GM18861 (cell line): ENCODE measurements around the gene AIF1.
"Not testable (repeated sequence)": the region's sequence is repeated elsewhere in the genome, so short reads cannot be mapped to it uniquely, and the experiment has no call there.

Experiments
- ATAC-seq: cut with Tn5 transposase; IDR thresholded peaks from one replicate; pipeline ENCODE4 v1.9.1; 2021; ENCODE audit not compliant: unreplicated experiment

The AIF1 gene

DNA sequence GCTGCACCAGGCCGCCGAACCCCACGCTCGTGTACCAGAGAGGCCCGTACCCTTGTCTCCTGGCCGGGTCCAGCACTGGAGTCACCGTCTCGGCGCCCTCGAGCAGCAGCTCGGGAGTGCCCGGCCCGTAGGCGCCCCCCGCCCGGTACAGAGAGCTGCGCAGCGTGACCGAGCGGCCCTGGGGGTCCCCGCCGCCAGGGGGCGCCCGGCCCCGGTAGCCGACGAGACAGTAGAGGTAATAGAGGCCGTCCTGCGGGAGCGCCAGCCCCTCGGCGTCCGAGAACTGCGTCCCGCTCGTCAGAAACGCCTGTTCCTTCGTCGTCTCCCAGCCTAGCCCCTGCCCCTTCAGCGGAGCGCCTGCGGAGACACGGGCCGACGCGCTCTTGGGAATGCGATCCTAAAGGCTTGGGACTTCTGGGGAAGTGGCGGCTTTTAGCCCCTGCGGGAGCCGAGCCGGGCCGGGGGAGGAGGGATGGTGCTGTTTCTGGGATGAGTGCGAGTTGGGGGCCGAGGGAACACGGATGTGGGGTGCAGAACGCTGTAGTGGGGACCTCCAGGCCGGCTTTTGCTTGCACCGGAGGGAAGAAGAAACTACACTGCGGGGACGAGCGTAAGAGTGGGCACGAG is 34.1 kb upstream of the AIF1 start:
- ATAC-seq, result peak; percentile 50

DNA sequence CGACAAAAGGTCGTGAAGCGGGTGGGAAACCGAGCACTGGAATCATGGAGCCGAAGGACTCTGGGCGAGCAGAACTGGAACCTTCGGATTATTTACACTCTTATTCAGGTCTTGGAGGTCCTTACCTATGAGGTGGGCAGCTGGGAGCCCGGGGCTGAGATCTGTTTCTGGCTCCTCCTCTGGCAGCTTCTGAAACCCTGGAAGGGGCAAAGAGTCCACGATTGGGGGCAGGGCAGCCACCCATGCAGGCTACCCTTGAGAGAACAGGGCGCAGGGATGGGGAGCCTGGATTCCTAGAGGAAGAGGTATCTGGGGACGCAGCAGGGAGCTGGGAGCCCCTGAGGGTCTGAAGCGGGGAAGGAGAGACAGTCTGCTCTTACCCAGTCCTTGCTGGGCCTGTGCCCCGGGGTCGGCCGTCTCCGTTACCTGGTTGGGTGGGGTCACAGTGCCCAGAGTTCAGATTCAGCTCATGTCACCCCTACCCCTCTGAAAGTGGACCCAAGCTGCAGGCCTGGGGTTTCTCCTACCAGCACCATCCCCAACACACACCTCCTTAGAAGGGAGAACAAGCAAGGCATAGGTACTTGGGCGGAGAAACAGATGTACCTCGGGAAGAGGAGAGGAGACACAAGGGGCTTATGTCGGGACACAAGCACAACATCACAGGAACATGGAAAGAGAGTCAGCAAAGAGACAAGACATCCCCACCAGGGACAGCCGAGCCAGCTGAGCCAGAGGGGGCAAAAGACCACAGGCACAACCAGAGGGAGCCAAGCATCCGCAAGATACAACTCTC is 33.4 kb upstream of the AIF1 start:
- ATAC-seq, result no peak

DNA sequence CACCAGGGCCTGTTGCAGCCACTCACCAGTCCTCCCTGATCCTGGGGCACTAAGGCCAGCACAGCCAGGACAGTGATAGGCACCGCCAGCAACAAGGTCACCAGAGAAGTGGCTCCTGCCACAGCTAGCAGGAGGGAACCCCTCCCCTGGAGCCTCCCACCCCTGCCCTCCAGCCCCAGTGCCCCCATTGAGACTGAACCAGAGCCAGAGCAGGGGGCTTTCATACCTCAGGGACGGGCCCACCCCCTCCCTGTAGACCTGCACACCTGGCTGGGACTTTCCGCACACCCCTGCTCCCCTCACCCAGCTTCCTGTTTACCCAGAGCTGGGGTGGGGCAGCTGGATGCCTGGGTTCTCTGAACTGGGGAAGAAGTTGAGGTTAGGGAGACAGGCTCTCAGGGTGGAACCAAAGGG is 32.8 kb upstream of the AIF1 start, which contains the start of gene LTB:
Gene LTB (minus strand): TSS at position 195 of the 414 bp plus-strand sequence. CDS start 7 bp downstream, at position 188.
- ATAC-seq, result no peak

DNA sequence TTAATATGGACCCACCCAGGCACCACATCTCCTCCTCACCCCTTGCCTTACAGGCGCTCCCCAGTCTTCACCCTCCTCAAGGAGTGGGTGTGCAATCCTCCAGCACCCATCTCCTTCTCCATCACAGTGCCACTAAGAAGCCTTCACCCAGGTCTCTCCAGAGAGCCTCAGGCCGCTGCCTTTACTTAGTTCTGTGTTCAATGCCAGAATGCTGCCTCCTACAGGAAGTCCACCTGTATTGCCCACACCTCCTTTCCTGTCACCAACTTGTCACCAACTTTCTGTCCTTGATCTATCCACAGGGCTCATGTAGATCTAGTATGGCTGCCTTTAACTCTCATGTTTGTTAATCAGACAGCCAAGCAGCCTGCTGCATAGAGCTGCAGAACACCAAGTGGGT is 29.5 kb upstream of the AIF1 start:
- ATAC-seq, result no peak

DNA sequence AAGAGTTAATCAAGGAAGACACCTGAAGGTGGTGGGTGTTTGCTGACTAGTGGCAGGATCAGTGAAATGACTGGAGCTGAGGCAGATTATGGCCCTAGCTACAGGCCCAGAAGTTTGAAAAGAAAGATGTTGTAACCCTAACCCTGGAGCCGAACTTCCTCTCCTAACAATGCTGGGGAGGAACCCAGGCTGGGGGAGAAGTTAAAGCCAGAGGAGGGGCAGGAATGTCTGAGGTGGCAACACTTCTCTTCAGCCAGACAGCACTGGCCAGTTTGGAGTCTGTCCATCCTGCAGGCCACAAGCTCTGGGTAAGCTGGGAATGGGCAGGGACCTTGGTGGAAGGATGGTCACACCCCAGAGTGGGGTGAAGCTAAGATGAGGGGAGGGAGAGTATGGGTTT is 29.0 kb upstream of the AIF1 start, which contains the start of gene LST1:
Gene LST1 (plus strand): TSS at position 270 of the 400 bp plus-strand sequence. CDS start 1,023 bp downstream, outside the sequence.
- no peak for ATAC-seq

DNA sequence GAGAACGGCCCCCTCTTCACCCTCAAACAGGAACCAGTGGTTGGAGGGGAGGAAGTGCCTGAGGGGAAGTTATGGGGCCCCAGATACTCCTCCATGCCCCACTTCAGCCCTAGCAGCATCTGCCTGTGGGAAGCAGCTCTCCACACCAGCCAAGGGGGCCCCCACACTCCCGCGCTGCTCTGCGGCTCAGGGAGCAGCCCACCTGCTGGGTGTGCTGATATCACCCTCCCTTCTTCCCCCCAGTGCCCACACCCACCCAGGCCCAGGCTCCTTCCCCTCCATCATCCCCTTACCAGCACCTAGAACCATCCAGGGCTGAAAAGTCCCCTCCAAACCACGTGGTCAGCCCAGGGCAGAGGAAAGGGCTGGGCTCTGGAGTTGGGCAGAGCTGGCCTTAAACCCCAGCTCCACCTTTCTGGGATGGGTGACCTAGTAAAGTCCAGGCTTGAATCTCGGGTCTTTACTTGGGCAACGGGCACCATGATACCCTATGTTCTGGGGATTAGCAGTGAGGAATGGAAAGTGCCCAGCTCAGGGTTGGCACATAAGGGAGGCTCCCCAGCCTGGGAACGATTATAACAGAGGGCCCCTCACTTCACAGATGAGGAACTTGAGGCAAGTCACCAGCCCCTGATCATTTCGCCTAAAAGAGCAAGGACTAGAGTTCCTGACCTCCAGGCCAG is 28.3 kb upstream of the AIF1 start:
- ATAC-seq, result no peak

DNA sequence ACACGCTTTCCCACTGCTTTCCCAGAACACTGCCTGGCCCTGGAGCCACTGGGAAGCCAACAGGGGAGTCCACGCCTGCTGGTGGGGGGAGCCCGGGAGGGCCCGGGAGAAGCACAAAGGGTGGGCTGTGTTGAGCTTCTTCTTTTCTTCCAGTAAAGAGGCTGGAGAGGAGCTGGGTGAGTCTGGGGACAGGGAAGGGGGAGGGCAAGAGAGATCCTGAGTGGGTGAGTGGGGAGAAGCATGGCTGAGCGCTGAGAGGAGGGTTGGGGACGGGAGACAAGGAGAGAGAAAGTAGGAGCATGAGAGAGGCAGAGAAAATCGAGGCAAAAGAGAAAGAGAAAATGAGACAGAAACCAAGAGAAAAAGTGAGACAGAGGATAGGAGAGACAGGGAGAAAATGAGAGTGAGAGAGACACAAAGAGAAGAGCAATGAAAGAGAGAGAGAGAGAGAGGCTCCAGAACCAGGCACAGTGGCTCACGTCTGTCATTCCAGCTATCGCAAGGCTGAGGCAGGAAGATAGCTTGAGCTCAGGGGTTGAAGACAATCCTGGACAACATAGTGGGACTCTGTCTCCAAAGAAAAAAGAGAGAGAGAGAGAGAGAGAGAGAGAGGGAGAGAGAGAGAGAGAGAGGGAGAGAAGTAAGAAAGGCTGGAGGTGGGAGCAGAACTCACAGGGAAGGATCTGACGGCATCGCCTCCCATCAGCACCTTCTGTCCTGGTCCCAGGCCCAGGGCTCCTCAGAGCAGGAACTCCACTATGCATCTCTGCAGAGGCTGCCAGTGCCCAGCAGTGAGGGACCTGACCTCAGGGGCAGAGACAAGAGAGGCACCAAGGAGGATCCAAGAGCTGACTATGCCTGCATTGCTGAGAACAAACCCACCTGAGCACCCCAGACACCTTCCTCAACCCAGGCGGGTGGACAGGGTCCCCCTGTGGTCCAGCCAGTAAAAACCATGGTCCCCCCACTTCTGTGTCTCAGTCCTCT is 26.9 kb upstream of the AIF1 start:
- ATAC-seq, result no peak

DNA sequence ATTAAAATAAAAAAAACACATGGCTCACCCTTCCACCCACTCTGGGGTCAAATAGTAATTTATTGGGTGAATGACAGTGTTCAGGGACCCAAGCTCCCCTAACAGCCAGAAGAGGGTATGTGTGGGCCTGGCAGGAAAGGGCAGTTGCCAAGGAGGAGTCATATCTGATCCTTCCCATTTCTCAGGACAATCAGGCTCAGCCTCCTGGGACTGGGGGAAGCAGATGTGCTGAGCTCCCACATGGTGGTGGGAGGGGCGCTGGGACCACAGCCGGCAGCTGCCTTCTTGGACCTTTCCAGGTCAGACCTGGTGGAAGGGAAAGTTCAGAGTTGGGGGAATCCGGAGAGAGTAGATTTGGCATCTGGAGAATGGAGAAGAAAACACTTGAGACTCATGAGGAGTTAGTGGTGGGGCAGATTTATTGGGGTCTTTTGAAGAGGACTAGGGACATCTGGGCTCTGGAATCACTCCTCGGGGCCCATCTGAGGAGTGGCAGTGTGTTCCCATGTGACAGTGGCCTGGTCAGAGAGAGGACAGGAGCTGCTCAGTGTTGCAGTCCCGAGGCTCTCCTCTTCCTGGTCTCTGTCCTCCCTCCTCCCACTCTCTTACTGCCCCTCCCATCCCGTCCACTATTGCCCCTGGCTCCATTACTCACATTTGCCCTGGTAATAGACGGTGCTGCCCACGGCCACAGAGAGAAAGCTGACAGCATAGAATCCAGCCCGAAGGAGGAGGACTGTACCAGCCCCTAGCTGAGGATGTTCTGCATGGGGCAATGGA is 26.0 kb upstream of the AIF1 start:
- no peak for ATAC-seq

DNA sequence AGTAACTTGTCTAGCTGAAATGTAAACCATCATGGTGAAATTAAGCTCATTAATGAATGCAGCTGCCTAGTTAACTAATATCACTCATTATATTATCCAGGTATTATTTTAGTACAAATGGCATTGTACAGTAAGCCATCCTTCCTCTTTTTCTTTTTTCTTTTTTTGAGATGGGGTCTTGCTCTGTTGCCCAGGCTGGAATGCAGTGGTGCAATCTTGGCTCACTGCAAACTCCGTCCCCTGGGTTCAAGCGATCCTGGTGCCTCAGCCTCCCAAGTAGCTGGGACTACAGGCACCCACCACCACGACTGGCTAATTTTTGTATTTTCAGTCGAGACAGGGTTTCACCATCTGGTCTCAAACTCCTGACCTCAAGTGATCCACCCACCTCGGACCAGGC is 24.3 kb upstream of the AIF1 start:
- not testable (repeated sequence) for ATAC-seq

DNA sequence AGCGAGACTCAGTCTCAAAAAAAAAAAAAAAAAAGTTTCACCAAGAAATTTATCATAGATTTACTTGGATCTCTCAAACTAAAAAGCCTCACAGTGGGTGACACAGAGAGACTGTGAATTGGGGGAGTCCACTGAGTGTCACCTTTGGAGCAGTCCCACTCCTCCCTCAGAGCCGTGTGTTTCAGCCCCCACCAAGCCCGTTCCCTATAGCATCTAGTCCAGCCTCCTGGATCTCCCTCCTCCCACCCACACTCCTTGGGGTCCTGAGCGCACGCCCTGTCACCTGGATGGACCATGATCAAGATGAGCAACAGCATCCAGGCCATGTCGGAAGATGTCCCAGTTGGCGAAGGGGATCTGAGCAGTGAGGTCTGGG is 22.6 kb upstream of the AIF1 start:
- ATAC-seq, result no peak

DNA sequence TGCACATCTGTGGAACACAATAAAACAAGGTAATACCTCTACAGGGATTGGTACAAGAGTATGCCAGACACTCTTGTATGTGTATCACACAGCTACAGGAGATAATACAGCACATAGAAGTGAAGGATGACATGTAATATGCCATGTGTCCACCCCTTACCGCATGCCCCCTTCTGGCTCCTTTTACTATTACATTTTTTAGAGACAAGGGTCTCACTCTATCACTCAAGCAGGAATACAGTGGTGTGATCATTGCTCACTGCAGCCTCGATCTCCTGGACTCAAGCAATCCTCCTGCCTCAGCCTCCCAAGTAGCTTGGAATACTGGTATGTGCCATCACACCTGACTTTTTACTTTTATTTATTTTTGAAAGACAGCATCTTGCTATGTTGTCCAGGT is 18.0 kb upstream of the AIF1 start:
- peak; percentile 45 for ATAC-seq

DNA sequence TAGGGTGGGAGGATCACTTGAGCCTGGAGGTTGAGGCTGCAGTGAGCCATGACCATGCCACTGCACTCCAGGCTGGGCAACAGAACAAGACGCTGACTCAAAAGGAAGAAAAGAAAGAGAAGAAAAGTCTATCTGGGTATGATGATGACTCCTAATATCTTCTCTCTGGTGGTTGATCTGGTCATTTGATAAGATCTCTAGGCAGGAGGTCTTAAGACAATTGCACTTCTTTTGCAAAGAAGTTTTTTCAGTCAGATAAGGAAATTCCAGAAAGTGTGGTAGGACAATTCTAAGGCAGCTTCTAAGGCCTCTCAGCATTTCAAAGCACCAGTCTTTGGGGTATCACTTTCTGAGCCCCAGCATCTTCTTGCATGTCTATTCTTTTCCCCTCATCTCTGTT is 7.7 kb upstream of the AIF1 start:
- ATAC-seq, result no peak

DNA sequence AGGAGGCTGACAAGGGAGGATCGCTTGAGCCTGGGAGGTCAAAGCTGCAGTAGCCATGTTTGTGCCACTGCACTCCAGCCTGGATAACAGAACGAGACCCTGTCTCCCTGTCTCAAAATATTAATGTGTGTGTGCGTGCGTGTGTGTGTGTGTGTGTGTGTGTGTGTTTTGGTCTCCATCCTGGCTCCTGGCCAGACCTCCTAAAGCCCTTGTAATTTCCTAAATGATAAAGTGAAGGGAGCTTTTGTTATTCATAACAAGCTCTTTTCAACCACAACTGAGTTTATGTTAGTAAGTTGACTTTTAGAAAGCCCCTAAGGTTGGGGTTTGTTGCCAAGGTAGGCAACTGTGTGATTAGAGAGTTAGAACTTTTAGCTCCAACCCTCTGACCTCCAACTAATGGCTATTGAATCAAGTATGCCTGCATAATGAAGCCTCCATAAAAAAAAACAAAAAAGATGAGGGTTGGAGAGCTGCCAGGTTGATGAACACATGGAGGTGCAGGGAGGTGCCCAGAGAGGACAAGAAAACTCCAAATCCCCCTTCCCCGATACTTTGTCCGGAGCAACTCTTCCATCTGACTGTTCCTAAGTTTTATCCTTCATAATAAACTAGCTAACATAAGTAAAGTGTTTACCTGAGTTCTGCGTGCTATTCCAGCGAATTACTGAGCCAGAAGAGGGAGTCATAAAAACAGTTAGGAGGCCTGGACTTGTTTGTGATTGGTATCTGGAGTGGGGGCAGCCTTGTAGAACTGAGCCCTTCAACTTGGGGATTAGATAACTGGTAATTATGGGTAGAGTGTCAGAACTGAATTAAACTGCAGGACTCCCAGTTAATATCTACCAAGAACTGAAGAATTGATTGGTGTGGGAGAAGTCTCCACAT is 5.3 kb upstream of the AIF1 start:
- ATAC-seq, result no peak

DNA sequence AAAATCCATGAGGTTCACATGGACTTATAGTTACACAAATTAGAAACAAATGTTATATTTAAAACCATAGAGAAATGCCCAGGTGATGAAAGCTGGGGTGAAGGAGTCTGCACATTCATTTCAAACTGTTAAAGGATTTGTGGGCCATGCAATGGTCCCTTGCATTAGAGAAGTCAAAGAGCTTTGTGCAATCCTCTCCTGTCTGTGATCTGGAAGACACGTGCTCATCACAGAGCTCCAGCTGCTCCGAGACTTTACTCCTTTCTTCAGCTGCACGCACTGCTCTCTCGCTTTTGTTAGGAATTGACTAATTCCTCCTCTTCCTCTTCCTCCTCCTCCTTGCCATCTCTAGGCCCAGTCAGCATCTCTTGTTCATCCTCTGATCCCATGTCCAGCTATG is 4.1 kb upstream of the AIF1 start:
- no peak for ATAC-seq

DNA sequence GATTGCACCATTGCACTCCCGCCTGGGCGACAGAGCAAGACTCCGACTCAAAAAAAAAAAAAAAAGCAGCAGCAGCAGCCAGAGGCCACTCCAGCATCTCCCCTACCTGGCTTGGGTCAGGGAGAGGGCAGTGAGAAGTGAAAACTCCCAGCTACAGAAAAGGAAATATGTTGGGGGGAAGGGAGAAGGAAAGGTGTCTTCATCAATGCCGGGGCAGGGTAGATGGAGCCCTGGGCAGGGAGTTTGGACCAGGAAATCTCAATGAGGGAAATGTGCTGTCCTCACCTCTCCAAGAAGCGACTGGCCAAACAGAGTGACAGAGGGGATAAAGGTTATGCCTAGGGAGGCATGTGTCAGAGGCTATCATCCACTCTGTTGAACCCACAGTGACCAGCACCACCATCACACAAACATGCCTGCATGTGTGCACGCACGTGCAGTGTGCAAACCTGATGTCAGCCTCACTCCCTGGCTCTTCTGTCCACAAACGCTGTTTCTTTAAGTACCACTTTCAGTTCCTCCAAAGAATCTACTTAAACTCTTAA is 887 bp upstream of the AIF1 start:
- ATAC-seq, result no peak

DNA sequence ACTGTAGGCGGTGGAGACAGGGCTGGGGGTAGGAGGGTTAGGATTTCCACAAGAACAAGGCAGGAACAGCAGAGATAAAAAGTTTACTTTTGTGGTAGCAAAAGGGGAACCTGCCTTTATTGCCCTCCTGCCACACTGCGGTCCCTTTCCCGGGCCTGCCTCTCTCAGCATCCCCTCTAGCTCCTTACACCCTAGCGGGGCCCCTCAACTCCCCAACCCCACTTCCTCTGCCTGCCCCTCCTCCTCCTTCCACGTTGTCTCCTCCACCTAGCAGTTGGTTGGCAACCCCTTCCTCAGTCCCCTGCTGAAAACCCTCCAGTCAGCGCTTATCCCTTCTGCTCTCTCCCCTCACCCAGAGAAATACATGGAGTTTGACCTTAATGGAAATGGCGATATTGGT is 714 bp downstream of the AIF1 start:
- no peak for ATAC-seq

DNA sequence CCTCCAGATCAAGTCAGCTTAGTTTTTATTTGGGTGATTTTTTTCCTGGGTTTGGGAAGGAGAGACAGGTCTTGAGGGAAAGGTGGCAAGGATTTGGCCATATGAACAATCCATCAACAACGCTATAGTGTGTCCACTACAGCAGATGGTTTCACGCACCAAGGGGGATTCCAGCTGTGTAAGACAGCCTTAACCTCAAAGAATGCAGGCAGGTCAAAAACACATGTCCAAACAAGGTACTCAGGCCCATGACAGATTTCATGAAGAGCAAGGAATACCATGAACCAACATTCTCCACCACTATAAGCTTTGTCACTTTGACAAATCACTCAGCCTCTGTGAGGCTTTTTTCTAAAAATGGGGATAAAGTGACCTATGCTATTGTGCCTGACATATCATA is 2.0 kb downstream of the AIF1 start:
- no peak for ATAC-seq

DNA sequence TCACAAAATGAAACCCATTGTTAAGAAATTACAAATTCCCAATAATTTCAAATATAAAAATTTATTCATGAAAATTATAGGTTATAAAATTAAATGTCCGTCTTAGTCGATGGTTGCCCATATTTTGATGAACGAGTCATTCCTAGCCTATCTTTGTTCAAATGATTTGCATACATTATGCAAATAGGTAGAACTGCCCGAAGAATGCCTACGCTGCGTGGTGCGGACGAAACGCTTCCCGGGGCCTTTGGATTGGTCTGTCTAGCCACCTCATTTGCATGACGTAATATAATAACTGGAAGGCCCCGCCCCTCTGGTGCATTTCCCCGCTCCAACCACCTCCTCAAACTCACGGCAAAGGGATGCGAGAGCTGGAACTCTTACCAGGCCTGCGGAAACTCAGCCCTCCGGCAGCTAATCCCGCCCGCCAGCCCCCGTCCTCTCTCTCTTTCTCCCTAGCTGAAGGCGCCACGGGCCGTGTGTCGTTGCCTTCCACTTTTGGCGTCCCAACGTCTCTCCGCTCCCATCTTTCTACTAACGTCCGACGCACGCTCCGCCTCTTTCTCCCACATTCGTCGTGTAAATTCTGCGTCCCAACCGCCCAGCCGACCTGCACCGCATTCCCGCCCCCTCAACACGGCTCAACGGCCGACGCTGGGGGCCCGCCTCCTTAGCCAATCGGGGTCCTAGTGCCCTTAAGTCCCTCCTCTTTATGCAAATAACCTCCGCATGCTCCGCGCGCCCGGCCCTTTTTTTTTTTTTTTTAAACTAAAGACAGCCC is 5.0 kb downstream of the AIF1 start:
- peak; percentile 51 for ATAC-seq
